HepG2 (cell line): Measurements from ENCODE around the gene ZNF615. TPM values are rescaled to one million over a fixed set of nuclear protein-coding genes. Genes with fewer than 3 reads are reported as not detected.

Experiments used
- ATAC-seq: fragments of 200-7000 bp; cut with Tn5 transposase; 3 replicates; pipeline ENCODE4 v1.9.1; 2020; ENCODE audit warnings: mild to moderate bottlenecking, moderate library complexity
- BruUV-seq: library from RNA; stranded (reverse); fragments of 400-500 nt; replicated peaks from 2 replicates; lab custom pipeline; 2021; lab: Mats Ljungman, UMichigan
- CTCF ChIA-PET: fragments of 300-600 bp; formaldehyde crosslinking; extraction: SDS; loops from one replicate; lab custom pipeline; 2021; ENCODE audit warnings: low total read pairs, inconsistent platforms, low intra/inter-chr PET ratio; lab: Yijun Ruan, JAX
- POLR2A ChIA-PET: fragments of 350-600 bp; sonication (Branson Sonifier 250); formaldehyde crosslinking; loops from one replicate; lab custom pipeline; 2020; ENCODE audit warnings: antibody characterized with exemption, inconsistent platforms; lab: Yijun Ruan, JAX
- DNase-seq: peaks from one replicate; pipeline ENCODE4 v3.0.0-alpha.2; 2015; ENCODE audit warnings: low spot score
- FAIRE-seq: peaks from 3 replicates; lab custom pipeline; 2011; peaks lifted over from hg19 to GRCh38; lab: Jason Lieb, UNC
- H2AFZ ChIP-seq: one replicate; pipeline ENCODE4 v1.6.1; 2011; ENCODE audit warnings: low read length, inconsistent platforms
- H3K27ac ChIP-seq: fragments of 300-600 bp; 3 replicates; pipeline ENCODE4 v1.8.0; 2011; ENCODE audit warnings: mixed run types, mild to moderate bottlenecking, mixed read lengths, low read length, inconsistent platforms; ENCODE audit not compliant: insufficient read depth; ENCODE audit errors: extremely low read length
- H3K27me3 ChIP-seq, 2 experiments: fragments of 200-600 bp in 1 of 2; 2 replicates in 1 of 2; 3 replicates in 1 of 2; pipeline versions ENCODE4 v1.6.0 to v1.8.0; 2011; ENCODE audit warnings: low read length in 2 of 2, mild to moderate bottlenecking in 2 of 2, moderate library complexity in 2 of 2, inconsistent platforms in 1 of 2; ENCODE audit not compliant: insufficient read depth in 2 of 2, control insufficient read depth in 1 of 2
- H3K36me3 ChIP-seq, 2 experiments: fragments of 200-600 bp in 1 of 2; replicated peaks in 1 of 2; 2 replicates in 1 of 2; 3 replicates in 1 of 2; pipeline versions ENCODE4 v1.5.1 to v1.8.0; 2011; ENCODE audit warnings: low read length in 2 of 2, inconsistent platforms in 1 of 2; ENCODE audit not compliant: insufficient read depth in 2 of 2, control insufficient read depth in 1 of 2
- H3K4me1 ChIP-seq: 2 replicates; pipeline ENCODE4 v1.5.1; 2012; ENCODE audit warnings: low read length, inconsistent platforms; ENCODE audit not compliant: insufficient read depth
- H3K4me2 ChIP-seq: 2 replicates; pipeline ENCODE4 v1.6.0; 2011; ENCODE audit warnings: low read depth, low read length, inconsistent platforms
- H3K4me3 ChIP-seq, 3 experiments: fragments of 200-600 bp in 1 of 3; sonication (generic), shearing (Covaris generic) in 1 of 3; replicated peaks in 1 of 3; 2 replicates each; pipeline ENCODE4 v1.5.1; 2011 to 2016; ENCODE audit warnings: low read length in 3 of 3, inconsistent platforms in 2 of 3, low read depth in 2 of 3, mild to moderate bottlenecking in 2 of 3, control low read depth in 1 of 3, mixed read lengths in 1 of 3; ENCODE audit not compliant: insufficient read depth in 1 of 3
- H3K79me2 ChIP-seq: one replicate; pipeline ENCODE4 v1.6.1; 2011; ENCODE audit warnings: low read length, inconsistent platforms; ENCODE audit not compliant: insufficient read depth
- H3K9ac ChIP-seq: 2 replicates; pipeline ENCODE4 v1.6.0; 2011; ENCODE audit warnings: mild to moderate bottlenecking, low read depth, low read length, inconsistent platforms; ENCODE audit not compliant: insufficient read depth
- H3K9me3 ChIP-seq: 2 replicates; pipeline ENCODE4 v1.5.1; 2012; ENCODE audit warnings: mild to moderate bottlenecking, low read length
- H4K20me1 ChIP-seq: 2 replicates; pipeline ENCODE4 v1.6.0; 2011; ENCODE audit warnings: inconsistent platforms, mild to moderate bottlenecking, low read length, moderate library complexity; ENCODE audit not compliant: insufficient read depth
- HMGXB4 ChIP-seq, 2 experiments: sonication (generic) in 1 of 2; formaldehyde crosslinking in 1 of 2; IDR thresholded peaks; 2 replicates each; pipeline versions ENCODE4 v1.4.0 to v1.6.1; 2018 to 2020; ENCODE audit warnings: missing genetic modification reagents in 2 of 2, borderline replicate concordance in 1 of 2, low read depth in 1 of 2, mild to moderate bottlenecking in 1 of 2, missing biosample characterization in 1 of 2
- PRDM4 ChIP-seq: sonication (generic); formaldehyde crosslinking; IDR thresholded peaks from 2 replicates; pipeline ENCODE4 v1.9.0; 2021; ENCODE audit warnings: missing genetic modification reagents, borderline replicate concordance
- ZBTB3 ChIP-seq: sonication (generic); formaldehyde crosslinking; IDR thresholded peaks from 2 replicates; pipeline ENCODE4 v1.4.0; 2020; ENCODE audit warnings: low read depth, mild to moderate bottlenecking, moderate library complexity, missing genetic modification reagents, borderline replicate concordance
- WGBS: methylation state at CpG from one replicate; pipeline ENCODE4 v1.1.6; 2017; ENCODE audit warnings: low lambda C conversion rate; 5-methylcytosine and 5-hydroxymethylcytosine counted together
- in situ Hi-C: cut with HindIII; loops from 2 replicates; pipeline ENCODE4 v1.10.0; 2017; ENCODE audit warnings: low pct_unique_long_range_greater_than_20kb; ENCODE audit not compliant: extremely low pct_ligation_motif_present
- intact Hi-C: fragments of 100-400 bp; cut with micrococcal nuclease; formaldehyde crosslinking; loops from one replicate; pipeline ENCODE4 v1.10.0; 2022; ENCODE audit not compliant: unreplicated experiment
- polyA plus RNA-seq, 8 experiments: library from polyadenylated mRNA; depleted of rRNA in 3 of 8; stranded (reverse) in 7 of 8; unstranded in 1 of 8; fragments of >200 nt; fragmentation: Illumina TruSeq in 4 of 8; extraction: Trizol in 4 of 8; gene quantifications; 2 replicates each; pipeline versions ENCODE4 v1.2.1 to v1.2.3, GENCODE V29; 2011 to 2016; ENCODE audit warnings: low read depth in 4 of 8, missing spikeins in 1 of 8, mixed read lengths in 1 of 8; ENCODE audit not compliant: insufficient read depth in 1 of 8
- total RNA-seq, 5 experiments: library from RNA; depleted of rRNA; stranded (reverse); fragments of >200 nt; fragmentation: Illumina TruSeq; extraction: Trizol; gene quantifications; 2 replicates each; pipeline ENCODE4 v1.2.3, GENCODE V29; 2016; ENCODE audit warnings: low read depth in 1 of 5

ZNF615 gene
- total and polyA plus RNA-seq, 2 of the 13 experiments (the other 11 are each of a cell fraction or from before 2014, with no cell fraction given), result 5.2 to 7.8 TPM

- POLR2A ChIA-PET, result no interaction called here
- in situ Hi-C loops, result no loop called here
- Histone ChIP-seq H3K27me3 (no peaks in the 10 kb centered on the region), H4K20me1 (no peaks in the 10 kb centered on the region), H3K27ac (peak overlapping the region; percentile 74), H3K9ac (0 out of 2 replicates have a peak overlapping the region, but pooled peaks have one; percentile 19), H3K4me2 (peak overlapping the region; percentile 62), H3K36me3 (peaks cover 0 to 5% of the 10 kb centered on the region in 2 experiments; a peak in 2 of 5 replicates), H2AFZ (no peak overlapping the region), H3K4me3 (no peak overlapping the region), H3K79me2 (no peaks in the 10 kb centered on the region), H3K9me3 (no peaks in the 10 kb centered on the region), H3K4me1 (peaks cover 59% of the 10 kb centered on the region)
- 85% methylated on average over 4 of the region's 4 CpGs for WGBS
- ATAC-seq (peak; percentile 28; the same call in 1 of the 3 replicates), FAIRE-seq (no peak), DNase-seq (no peak)
- intact Hi-C loops, result no loop called here
- TF ChIP-seq ZBTB3 (CRISPR knock-in tag) (no peak), HMGXB4 (CRISPR knock-in tag; IDR thresholded peaks at IDR 0.05; ENCODE audit: borderline replicate concordance in 1 of 2, low read depth in 1 of 2) (no peak), PRDM4 (CRISPR knock-in tag) (no peak)
- no TSS peak for BruUV-seq
- CTCF ChIA-PET, result no interaction called here
These were observed 48.2 kb downstream of the ZNF615 start for GRCh38 chr19:51959791-51960190.
